NAMALWA (cell line): ENCODE measurements around the gene IFITM10.
"Not testable (repeated sequence)": the region's sequence is repeated elsewhere in the genome, so short reads cannot be mapped to it uniquely, and the experiment has no call there.

Experiments used
- DNase-seq: peaks from one replicate; pipeline ENCODE4 v3.0.0-alpha.2; 2015; ENCODE audit warnings: low spot score

The IFITM10 gene

GRCh38 chr11:1777737-1778136 is 27.3 kb upstream of the IFITM10 start:
- DNase-seq, result no peak

- no peak for DNase-seq
Measured at GRCh38 chr11:1776944-1777715, 26.7 kb upstream of the IFITM10 start.

GRCh38 chr11:1776331-1776851 is 26.0 kb upstream of the IFITM10 start:
- no peak for DNase-seq

GRCh38 chr11:1774886-1775285 is 24.5 kb upstream of the IFITM10 start:
- no peak for DNase-seq

GRCh38 chr11:1773994-1774550 is 23.7 kb upstream of the IFITM10 start:
- no peak for DNase-seq

- DNase-seq, result no peak
Measured at GRCh38 chr11:1773131-1773993, 23.0 kb upstream of the IFITM10 start.

GRCh38 chr11:1772270-1773130 is 22.1 kb upstream of the IFITM10 start:
- peak; percentile 26 for DNase-seq

GRCh38 chr11:1771700-1772099 is 21.3 kb upstream of the IFITM10 start:
- no peak for DNase-seq

GRCh38 chr11:1771273-1771672 is 20.9 kb upstream of the IFITM10 start:
- no peak for DNase-seq

- DNase-seq, result no peak
Measured at GRCh38 chr11:1770528-1770927, 20.1 kb upstream of the IFITM10 start.

- DNase-seq, result no peak
Measured at GRCh38 chr11:1770061-1770460, 19.7 kb upstream of the IFITM10 start.

GRCh38 chr11:1769304-1769936 is 19.0 kb upstream of the IFITM10 start:
- DNase-seq, result not testable (repeated sequence)

- no peak for DNase-seq
Measured at GRCh38 chr11:1768141-1768469, 17.7 kb upstream of the IFITM10 start.

GRCh38 chr11:1767399-1768140 is 17.2 kb upstream of the IFITM10 start:
- DNase-seq, result no peak

GRCh38 chr11:1766719-1767398 is 16.5 kb upstream of the IFITM10 start:
- no peak for DNase-seq

GRCh38 chr11:1765871-1766718 is 15.7 kb upstream of the IFITM10 start:
- no peak for DNase-seq

GRCh38 chr11:1763796-1764661 is 13.6 kb upstream of the IFITM10 start, which contains the start of gene CTSD:
Gene CTSD (minus strand): TSS chr11:1763927. CDS start chr11:1763859, 68 bp downstream.
- DNase-seq, result peak; percentile 82

GRCh38 chr11:1763336-1763795 is 13.0 kb upstream of the IFITM10 start:
- DNase-seq, result peak; percentile 26
